IPS-NIHi7 (cell line): ENCODE measurements around the gene PTDSS2.
A peak's percentile ranks its signal among the peaks of the same experiment; 100 is the strongest.

ENCODE experiments used
- DNase-seq: peaks from one replicate; pipeline ENCODE4 v3.0.0; 2012; ENCODE audit warnings: mixed read lengths; ENCODE audit errors: extremely low spot score

The PTDSS2 gene

GRCh38 chr11:530960-531831, 81.1 kb downstream of the PTDSS2 start:
- DNase-seq, result no peak

GRCh38 chr11:531919-532526, 81.9 kb downstream of the PTDSS2 start:
- no peak for DNase-seq

GRCh38 chr11:532527-532985, 82.5 kb downstream of the PTDSS2 start:
- no peak for DNase-seq

- DNase-seq, result no peak
Measured at GRCh38 chr11:532986-533585, 83.0 kb downstream of the PTDSS2 start.

GRCh38 chr11:533586-534395, 83.7 kb downstream of the PTDSS2 start:
- DNase-seq, result no peak

- peak; percentile 46 for DNase-seq
Measured at GRCh38 chr11:534396-535209, 84.5 kb downstream of the PTDSS2 start.

- no peak for DNase-seq
Measured at GRCh38 chr11:535210-535518, 85.1 kb downstream of the PTDSS2 start.

GRCh38 chr11:535519-536454, 85.7 kb downstream of the PTDSS2 start, which contains the start of gene HRAS:
Gene HRAS (minus strand): TSS chr11:535576.
- DNase-seq, result peak; percentile 100

GRCh38 chr11:536841-537621, 87.0 kb downstream of the PTDSS2 start, which contains the start of gene LRRC56:
Gene LRRC56 (plus strand): TSS chr11:537527. CDS start chr11:540685, 3,158 bp downstream.
- DNase-seq, result peak; percentile 94

GRCh38 chr11:537622-538430, 87.7 kb downstream of the PTDSS2 start:
- DNase-seq, result no peak

- DNase-seq, result no peak
Measured at GRCh38 chr11:538431-539051, 88.5 kb downstream of the PTDSS2 start.

- no peak for DNase-seq
Measured at GRCh38 chr11:539971-540481, 89.9 kb downstream of the PTDSS2 start.
